Activated naive CD8-positive, alpha-beta T cell treated with anti-CD3 and anti-CD28 coated beads, Interleukin-2, amount 10 ng/mL, durations not matched to agents 7 days and 5 days (primary cell): ENCODE data around the gene XRN2. TPM values are rescaled to one million over a fixed set of nuclear protein-coding genes. Genes with fewer than 3 reads are reported as not detected.
"Not testable (repeated sequence)": the region's sequence is repeated elsewhere in the genome, so short reads cannot be mapped to it uniquely, and the experiment has no call there.

ENCODE experiments used
- ATAC-seq: fragments of 150-1000 bp; cut with Tn5 transposase; one replicate; pipeline ENCODE4 v1.10.0; 2021; ENCODE audit warnings: low read depth, moderate library complexity
- POLR2A ChIA-PET: fragments of 350-600 bp; sonication (Branson Sonifier 250); formaldehyde crosslinking; loops from one replicate; lab custom pipeline; 2021; ENCODE audit warnings: antibody characterized with exemption; lab: Charles Lee
- DNase-seq: peaks from one replicate; pipeline ENCODE4 v3.0.0; 2021
- H3K27ac Mint-ChIP-seq: one replicate; pipeline ENCODE4 v1.8.0; 2022; ENCODE audit warnings: mild to moderate bottlenecking, mixed read lengths
- H3K27me3 Mint-ChIP-seq: one replicate; pipeline ENCODE4 v1.8.0; 2022; ENCODE audit warnings: mild to moderate bottlenecking, moderate library complexity, mixed read lengths
- H3K36me3 Mint-ChIP-seq: one replicate; pipeline ENCODE4 v1.8.0; 2021; ENCODE audit warnings: mild to moderate bottlenecking, mixed read lengths
- H3K4me1 Mint-ChIP-seq: one replicate; pipeline ENCODE4 v1.8.0; 2021; ENCODE audit warnings: mixed read lengths
- H3K4me3 Mint-ChIP-seq: one replicate; pipeline ENCODE4 v1.8.0; 2022; ENCODE audit warnings: mild to moderate bottlenecking, moderate library complexity, mixed read lengths
- H3K9me3 Mint-ChIP-seq: one replicate; pipeline ENCODE4 v1.8.0; 2021; ENCODE audit warnings: mixed read lengths
- total RNA-seq, 2 experiments: library from RNA; stranded (reverse); gene quantifications; one replicate each; pipeline ENCODE4 v1.2.3, GENCODE V29; 2021

XRN2 gene
- total RNA-seq, 2 experiments from 2014 or later, result 51.5 to 53.7 TPM

DNA sequence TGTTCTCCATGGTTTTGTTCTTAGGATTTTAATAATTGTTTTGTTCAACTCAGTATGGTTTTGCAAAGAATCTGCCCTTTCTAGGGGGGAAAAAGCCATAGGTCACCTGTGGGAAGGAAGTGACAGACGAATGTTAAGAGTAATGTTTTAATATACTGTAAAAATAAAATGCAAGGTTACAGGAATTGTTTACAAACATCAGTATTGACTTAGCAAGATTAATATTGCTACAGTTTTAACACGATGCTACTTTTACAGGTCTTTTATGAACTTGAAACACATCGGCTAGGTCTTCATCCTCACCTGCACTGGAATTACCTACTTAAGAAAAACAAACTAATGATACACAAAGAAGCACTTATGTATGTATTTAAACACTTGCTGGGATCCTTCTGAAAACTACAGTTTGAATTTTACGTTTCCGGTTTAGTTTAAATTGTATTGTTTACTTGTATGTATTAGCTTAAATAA is 95.9 kb downstream of the XRN2 start:
- Mint-ChIP-seq H3K27ac (no peak overlapping the region), H3K27me3 (peaks cover 73% of the 10 kb centered on the region), H3K4me1 (peaks cover 9% of the 10 kb centered on the region), H3K9me3 (no peaks in the 10 kb centered on the region), H3K36me3 (no peaks in the 10 kb centered on the region), H3K4me3 (no peak overlapping the region)
- ATAC-seq, result no peak
- POLR2A ChIA-PET, result no interaction called here
- no peak for DNase-seq

DNA sequence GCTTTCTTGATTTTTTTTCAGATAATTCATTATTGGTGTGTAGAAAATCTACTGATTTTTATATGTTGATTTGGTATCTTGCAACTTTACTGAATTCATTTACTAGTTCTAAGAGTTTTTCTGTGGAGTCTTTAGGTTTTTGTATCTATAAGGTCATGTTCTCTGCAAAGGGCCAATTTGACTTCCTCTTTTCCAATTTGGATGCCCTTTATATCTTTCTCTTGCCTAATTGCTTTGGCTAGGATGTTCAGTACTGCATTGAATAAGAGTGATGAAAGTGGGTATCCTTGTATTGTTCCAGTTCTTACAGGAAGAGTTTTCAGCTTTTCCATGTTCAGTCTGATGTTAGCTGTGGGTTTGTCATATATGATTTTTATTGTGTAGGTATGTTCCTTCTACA is 108.6 kb downstream of the XRN2 start:
- POLR2A ChIA-PET, result no interaction called here
- H3K36me3 Mint-ChIP-seq, result peaks cover 3% of the 10 kb centered on the region
- H3K4me3 Mint-ChIP-seq, result no peak overlapping the region
- DNase-seq, result no peak
- peaks cover 38% of the 10 kb centered on the region for H3K27me3 Mint-ChIP-seq
- no peaks in the 10 kb centered on the region for H3K4me1 Mint-ChIP-seq
- ATAC-seq, result no peak
- H3K27ac Mint-ChIP-seq, result no peak overlapping the region
- H3K9me3 Mint-ChIP-seq, result peaks cover 13% of the 10 kb centered on the region

DNA sequence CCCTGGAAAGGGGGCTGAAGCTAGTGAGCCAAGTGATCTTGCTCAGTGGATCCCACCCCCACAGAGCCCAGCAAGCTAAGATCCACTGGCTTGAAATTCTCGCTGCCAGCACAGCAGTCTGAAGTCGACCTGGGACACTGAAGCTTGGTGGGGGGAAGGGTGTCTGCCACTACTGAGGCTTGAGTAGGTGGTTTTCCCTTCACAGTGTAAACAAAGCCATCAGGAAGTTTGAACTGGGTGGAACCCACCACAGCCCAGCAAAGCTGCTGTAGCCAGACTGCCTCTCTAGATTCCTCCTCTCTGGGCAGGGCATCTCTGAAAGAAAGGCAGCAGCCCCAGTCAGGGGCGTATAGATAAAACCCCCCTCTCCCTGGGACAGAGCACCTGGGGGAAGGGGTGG is 110.9 kb downstream of the XRN2 start:
- H3K4me1 Mint-ChIP-seq, DNase-seq, ATAC-seq, H3K36me3 Mint-ChIP-seq, H3K4me3 Mint-ChIP-seq, H3K27ac Mint-ChIP-seq, POLR2A ChIA-PET: not testable (repeated sequence)
- peaks cover 17% of the 10 kb centered on the region for H3K9me3 Mint-ChIP-seq
- H3K27me3 Mint-ChIP-seq, result peaks cover 36% of the 10 kb centered on the region

DNA sequence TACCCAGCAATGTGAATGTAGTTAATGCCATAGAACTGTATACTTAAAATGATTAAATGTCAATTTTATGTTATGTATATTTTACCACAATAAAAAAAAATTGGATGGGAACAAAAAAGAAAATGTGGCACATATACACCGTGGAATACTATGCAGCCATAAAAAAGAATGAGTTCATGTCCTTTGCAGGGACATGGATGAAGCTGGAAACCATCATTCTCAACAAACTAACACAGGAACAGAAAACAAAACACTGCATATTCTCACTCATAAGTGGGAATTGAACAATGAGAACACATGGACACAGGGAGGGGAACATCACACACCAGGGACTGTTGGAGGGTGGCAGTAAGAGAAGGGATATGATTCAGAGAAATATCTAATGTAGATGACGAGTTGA is 116.0 kb downstream of the XRN2 start:
- H3K27ac Mint-ChIP-seq, POLR2A ChIA-PET, ATAC-seq, H3K36me3 Mint-ChIP-seq, H3K4me1 Mint-ChIP-seq, H3K4me3 Mint-ChIP-seq, DNase-seq: not testable (repeated sequence)
- peaks cover 23% of the 10 kb centered on the region for H3K9me3 Mint-ChIP-seq
- peaks cover 19% of the 10 kb centered on the region for H3K27me3 Mint-ChIP-seq

DNA sequence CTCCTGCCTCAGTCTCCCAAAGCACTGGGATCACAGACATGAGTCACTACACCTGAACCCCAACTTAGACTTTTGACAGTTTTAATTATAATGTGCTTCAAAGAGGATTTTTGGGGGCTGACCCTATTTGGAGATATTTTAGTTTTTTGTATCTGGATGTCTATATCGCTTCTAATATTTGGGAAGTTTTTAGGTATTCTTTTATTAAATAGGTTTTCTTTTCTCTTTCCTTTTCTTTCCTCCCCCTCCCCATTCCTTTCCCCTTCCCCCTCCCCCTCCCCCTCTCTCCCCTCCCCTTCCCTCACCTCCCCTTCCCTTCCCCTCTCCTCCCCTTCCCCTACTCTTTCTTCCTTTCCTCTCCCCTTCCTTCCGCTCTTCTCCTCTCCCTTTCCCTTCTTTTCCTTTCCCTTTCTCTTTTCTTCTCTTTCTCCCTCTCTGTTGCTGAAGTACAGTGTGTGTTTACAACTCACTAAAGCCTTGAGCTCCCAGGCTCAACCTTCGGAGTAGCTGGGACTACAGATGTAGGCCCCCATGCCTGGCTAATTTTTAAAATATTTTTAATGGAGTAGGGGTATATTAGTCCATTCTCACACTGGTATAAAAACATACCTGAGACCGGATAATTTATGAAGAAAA is 118.6 kb downstream of the XRN2 start:
- Mint-ChIP-seq H3K36me3 (no peaks in the 10 kb centered on the region), H3K27me3 (peaks cover 6% of the 10 kb centered on the region), H3K4me1 (no peaks in the 10 kb centered on the region), H3K27ac (no peak overlapping the region), H3K4me3 (no peak overlapping the region), H3K9me3 (peaks cover 18% of the 10 kb centered on the region)
- no peak for ATAC-seq
- POLR2A ChIA-PET, result no interaction called here
- DNase-seq, result no peak

DNA sequence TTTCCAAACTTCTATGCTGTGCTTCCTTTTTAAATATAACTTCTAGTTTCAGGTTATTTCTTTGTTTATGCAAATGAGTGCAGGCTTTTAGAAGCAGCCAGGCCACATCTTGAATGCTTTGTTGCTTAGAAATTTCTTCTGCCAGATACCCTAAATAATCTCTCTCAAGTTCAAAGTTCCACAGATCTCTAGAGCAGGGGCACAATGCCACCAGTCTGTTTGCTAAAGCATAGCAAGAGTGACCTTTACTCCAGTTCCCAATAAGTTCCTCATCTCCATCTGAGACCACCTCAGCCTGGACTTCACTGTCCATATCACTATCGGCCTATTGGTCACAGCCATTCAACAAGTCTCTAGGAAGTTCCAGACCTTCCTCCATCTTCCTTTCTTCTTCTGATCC is 120.6 kb downstream of the XRN2 start:
- H3K27ac Mint-ChIP-seq, ATAC-seq, H3K4me1 Mint-ChIP-seq, DNase-seq, POLR2A ChIA-PET, H3K4me3 Mint-ChIP-seq, H3K36me3 Mint-ChIP-seq: not testable (repeated sequence)
- H3K9me3 Mint-ChIP-seq, result peaks cover 16% of the 10 kb centered on the region
- H3K27me3 Mint-ChIP-seq, result peaks cover 12% of the 10 kb centered on the region

DNA sequence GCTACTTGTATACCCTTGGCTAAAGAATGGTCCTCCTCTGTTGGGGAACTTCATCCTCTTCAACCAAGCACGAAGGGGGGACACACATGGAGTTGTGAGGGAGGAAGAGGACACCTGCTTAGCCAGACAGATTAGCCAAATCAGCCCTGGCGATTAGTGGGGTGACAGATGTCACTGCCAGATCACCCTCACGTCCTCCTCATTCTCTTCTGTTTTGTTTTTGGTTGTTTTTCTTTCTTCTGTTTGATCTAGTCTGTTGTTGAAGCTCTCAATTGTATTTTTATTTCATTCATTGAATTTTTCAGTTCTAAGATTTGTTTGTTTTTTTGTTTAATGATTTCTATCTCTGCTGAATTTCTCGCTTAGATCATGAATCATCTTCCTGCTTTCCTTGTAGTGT is 121.7 kb downstream of the XRN2 start:
- Mint-ChIP-seq H3K27ac (no peak overlapping the region), H3K4me3 (no peak overlapping the region), H3K4me1 (no peaks in the 10 kb centered on the region), H3K27me3 (peaks cover 13% of the 10 kb centered on the region), H3K9me3 (peaks cover 15% of the 10 kb centered on the region), H3K36me3 (no peaks in the 10 kb centered on the region)
- DNase-seq, result no peak
- POLR2A ChIA-PET, result no interaction called here
- no peak for ATAC-seq

DNA sequence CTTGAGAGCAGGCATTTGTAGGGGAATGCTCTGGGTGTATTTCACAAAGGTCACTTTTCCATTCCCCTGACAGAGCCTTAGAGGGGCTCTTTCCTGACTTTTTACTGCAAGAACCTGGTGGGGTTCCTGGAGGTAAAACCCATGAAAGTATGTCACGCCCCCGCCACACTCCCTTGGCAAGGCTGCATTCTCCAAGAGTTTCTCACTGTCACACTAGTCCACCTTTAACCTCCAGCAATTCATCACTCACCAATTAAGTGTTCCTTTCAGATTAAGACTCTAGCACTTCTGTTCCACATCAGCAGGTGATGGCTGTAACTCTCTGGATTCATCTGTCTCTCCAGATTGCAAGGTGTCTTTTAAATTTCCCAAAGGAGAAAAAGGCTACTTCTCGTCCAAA is 126.9 kb downstream of the XRN2 start:
- H3K36me3 Mint-ChIP-seq, result no peaks in the 10 kb centered on the region
- no peak overlapping the region for H3K4me3 Mint-ChIP-seq
- peaks cover 28% of the 10 kb centered on the region for H3K27me3 Mint-ChIP-seq
- H3K9me3 Mint-ChIP-seq, result peaks cover 4% of the 10 kb centered on the region
- no peak overlapping the region for H3K27ac Mint-ChIP-seq
- ATAC-seq (no peak), DNase-seq (no peak)
- no peaks in the 10 kb centered on the region for H3K4me1 Mint-ChIP-seq
- POLR2A ChIA-PET, result no interaction called here

DNA sequence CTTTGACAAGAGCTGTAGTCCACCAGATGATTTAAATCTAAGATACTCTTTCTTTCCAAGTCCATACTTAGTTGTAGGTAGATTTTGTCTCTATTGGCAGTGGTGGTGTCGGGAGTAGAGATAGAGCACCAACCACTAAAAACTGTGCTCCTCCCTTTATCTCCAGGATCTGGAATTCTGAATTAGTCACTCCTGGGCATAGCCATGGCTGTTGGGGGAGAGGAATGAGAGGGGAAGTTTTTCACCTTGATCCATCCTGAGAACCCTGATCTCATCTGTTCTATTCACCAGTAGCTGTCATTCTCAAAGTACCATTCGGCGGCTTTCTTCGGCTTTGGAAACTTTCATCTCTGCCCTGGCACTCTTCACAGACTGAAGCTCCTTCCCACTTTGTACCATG is 129.8 kb downstream of the XRN2 start:
- Mint-ChIP-seq H3K4me3 (no peak overlapping the region), H3K9me3 (no peaks in the 10 kb centered on the region), H3K27me3 (peaks cover 28% of the 10 kb centered on the region), H3K4me1 (no peaks in the 10 kb centered on the region), H3K36me3 (no peaks in the 10 kb centered on the region), H3K27ac (no peak overlapping the region)
- no peak for DNase-seq
- POLR2A ChIA-PET, result no interaction called here
- no peak for ATAC-seq

DNA sequence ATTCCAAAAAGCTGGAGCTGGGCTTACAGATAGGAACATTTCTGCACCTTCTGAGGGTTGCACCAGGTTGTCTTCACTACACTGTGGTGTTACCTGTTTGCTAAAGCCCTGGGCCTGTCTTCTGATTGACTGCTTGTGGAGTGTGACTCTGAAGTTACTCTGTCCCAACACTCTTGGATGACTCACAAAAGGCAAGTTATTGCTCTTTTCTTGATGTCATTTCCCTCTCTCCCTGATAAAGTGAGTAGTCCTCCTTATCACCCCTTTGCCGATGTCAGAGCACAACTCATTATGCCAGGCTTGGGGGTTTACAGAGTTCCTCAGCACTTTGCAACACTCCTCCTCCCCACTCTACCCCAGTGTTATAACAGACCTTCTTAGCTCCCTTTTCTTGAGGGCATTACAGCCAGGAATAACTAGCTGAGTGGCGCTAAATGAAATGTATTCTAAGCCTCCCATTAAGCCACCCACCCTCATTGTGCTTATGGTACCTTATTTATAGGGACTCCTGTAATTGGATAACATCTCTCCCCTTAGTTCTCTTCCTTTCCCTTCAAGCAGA is 130.3 kb downstream of the XRN2 start:
- Mint-ChIP-seq H3K27me3 (peaks cover 24% of the 10 kb centered on the region), H3K4me1 (no peaks in the 10 kb centered on the region), H3K9me3 (no peaks in the 10 kb centered on the region), H3K27ac (no peak overlapping the region), H3K36me3 (no peaks in the 10 kb centered on the region), H3K4me3 (no peak overlapping the region)
- POLR2A ChIA-PET, result no interaction called here
- no peak for DNase-seq
- ATAC-seq, result no peak

DNA sequence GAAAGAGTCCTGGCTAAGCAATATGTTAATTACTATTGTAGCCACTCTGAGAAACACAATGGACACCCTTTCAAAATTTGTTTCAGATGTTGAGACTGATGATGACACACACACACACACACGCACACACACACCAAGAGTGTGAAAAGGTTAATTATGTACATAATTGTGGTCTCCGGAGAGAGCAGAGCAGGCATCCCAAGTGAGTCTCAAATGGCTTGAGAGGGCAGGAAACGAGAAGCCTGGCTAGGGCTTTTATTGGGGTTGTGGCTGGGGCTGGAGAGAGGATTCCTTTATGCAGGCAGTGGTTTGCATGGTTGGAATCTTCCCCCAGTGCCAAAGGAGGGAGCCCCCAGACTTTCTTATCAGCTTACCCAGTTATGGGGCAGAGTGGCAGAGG is 132.4 kb downstream of the XRN2 start:
- Mint-ChIP-seq H3K27me3 (peaks cover 28% of the 10 kb centered on the region), H3K36me3 (no peaks in the 10 kb centered on the region), H3K27ac (no peak overlapping the region), H3K4me3 (no peak overlapping the region), H3K4me1 (no peaks in the 10 kb centered on the region), H3K9me3 (no peaks in the 10 kb centered on the region)
- POLR2A ChIA-PET, result no interaction called here
- ATAC-seq, result no peak
- no peak for DNase-seq

DNA sequence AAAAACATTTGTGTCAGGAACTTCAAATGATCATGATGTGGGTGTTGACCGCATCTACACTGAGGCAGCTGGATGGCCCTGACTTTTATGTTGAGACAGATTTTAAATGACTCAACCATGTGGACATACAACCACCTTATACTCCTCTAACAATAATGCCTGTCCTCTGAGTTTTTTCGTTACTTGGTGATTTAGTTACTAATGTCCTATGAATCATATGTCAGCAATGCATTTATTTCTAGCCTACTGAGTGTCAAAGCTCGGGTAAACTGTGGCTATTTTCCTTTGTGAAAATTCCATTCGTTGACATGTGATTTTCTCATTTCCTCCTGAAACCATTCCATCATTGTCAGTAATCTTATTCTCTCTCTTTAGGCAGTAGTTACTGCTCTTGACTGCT is 133.1 kb downstream of the XRN2 start:
- no peaks in the 10 kb centered on the region for H3K4me1 Mint-ChIP-seq
- H3K27me3 Mint-ChIP-seq, result peaks cover 29% of the 10 kb centered on the region
- ATAC-seq, result no peak
- no peak overlapping the region for H3K27ac Mint-ChIP-seq
- no peaks in the 10 kb centered on the region for H3K36me3 Mint-ChIP-seq
- no peak for DNase-seq
- H3K9me3 Mint-ChIP-seq, result no peaks in the 10 kb centered on the region
- POLR2A ChIA-PET, result no interaction called here
- no peak overlapping the region for H3K4me3 Mint-ChIP-seq

DNA sequence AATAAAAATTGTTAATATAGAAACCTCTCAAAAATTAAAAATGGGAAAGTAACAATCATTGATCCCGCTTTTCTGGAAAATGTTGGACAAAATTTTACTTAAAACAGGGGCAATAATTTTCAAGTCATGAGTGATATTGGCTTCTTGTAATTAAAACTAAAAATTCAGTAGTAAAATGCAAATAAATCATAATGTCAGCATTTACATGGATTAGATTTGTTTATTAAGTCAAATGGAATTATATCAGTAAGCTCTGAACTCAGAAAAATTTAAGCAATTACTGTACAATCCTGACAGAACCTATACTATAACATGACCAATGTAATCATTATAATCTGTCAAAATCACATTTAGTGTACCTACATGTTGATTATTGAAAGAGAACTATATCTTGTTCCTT is 134.1 kb downstream of the XRN2 start:
- H3K27ac Mint-ChIP-seq, result no peak overlapping the region
- H3K4me3 Mint-ChIP-seq, result no peak overlapping the region
- H3K4me1 Mint-ChIP-seq, result no peaks in the 10 kb centered on the region
- no peaks in the 10 kb centered on the region for H3K36me3 Mint-ChIP-seq
- H3K9me3 Mint-ChIP-seq, result no peaks in the 10 kb centered on the region
- peaks cover 30% of the 10 kb centered on the region for H3K27me3 Mint-ChIP-seq
- DNase-seq (no peak), ATAC-seq (no peak)
- POLR2A ChIA-PET, result no interaction called here

DNA sequence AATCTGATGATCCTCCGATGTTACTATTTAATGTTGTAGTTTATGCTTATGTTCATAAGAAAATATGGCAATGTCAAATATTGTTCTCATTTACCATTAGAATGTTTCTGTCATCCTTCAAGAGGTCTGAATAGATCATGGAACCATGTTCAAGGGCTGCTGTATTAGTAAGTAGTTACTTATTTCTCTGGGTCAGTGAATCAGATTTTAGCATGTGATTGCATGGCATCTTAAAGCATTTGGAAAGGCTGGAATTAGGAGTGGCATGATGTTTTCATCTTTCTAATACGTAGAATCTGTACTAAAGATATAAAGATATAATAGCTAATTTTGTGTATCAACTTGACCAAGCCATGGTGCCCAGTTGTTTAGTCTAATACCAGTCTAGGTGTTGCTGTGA is 134.7 kb downstream of the XRN2 start:
- Mint-ChIP-seq H3K4me3 (no peak overlapping the region), H3K4me1 (no peaks in the 10 kb centered on the region), H3K36me3 (no peaks in the 10 kb centered on the region), H3K9me3 (no peaks in the 10 kb centered on the region), H3K27me3 (peaks cover 32% of the 10 kb centered on the region), H3K27ac (no peak overlapping the region)
- ATAC-seq (no peak), DNase-seq (no peak)
- POLR2A ChIA-PET, result no interaction called here
